A673 (cell line): ENCODE data around the gene PIGQ. TPM values are rescaled to one million over a fixed set of nuclear protein-coding genes. Genes with fewer than 3 reads are reported as not detected.

Experiments used
- BruUV-seq: library from RNA; stranded (reverse); fragments of 400-500 nt; replicated peaks from 2 replicates; lab custom pipeline; 2021; lab: Mats Ljungman, UMichigan
- CTCF ChIA-PET: fragments of 300-600 bp; sonication (Branson Sonifier 250); formaldehyde crosslinking; loops from one replicate; lab custom pipeline; 2022; ENCODE audit warnings: antibody characterized with exemption; lab: Charles Lee
- POLR2A ChIA-PET: fragments of 300-600 bp; sonication (Branson Sonifier 250); formaldehyde crosslinking; loops from one replicate; lab custom pipeline; 2022; ENCODE audit warnings: antibody characterized with exemption; ENCODE audit not compliant: low non-redundant PET; lab: Charles Lee
- DNase-seq: peaks from one replicate; pipeline ENCODE4 v3.0.0-alpha.2; 2015; ENCODE audit warnings: low spot score
- H3K27ac ChIP-seq: fragments of 200-600 bp; sonication (generic); 2 replicates; pipeline ENCODE4 v1.5.1; 2016; ENCODE audit warnings: mixed run types, low read depth, mild to moderate bottlenecking, mixed read lengths, antibody characterized with exemption, low read length; ENCODE audit not compliant: poor library complexity, severe bottlenecking
- H3K27me3 ChIP-seq: fragments of 200-600 bp; sonication (generic); replicated peaks from 2 replicates; pipeline ENCODE4 v1.6.1; 2017; ENCODE audit warnings: mixed run types, low read depth, mild to moderate bottlenecking, mixed read lengths, antibody characterized with exemption, low read length; ENCODE audit not compliant: insufficient read depth, poor library complexity
- H3K36me3 ChIP-seq: fragments of 200-600 bp; sonication (generic); 2 replicates; pipeline ENCODE4 v1.6.1; 2016; ENCODE audit warnings: mixed run types, mild to moderate bottlenecking, mixed read lengths, antibody characterized with exemption, low read length; ENCODE audit not compliant: insufficient read depth, poor library complexity, severe bottlenecking
- H3K4me1 ChIP-seq: fragments of 200-600 bp; sonication (generic); 2 replicates; pipeline ENCODE4 v1.6.1; 2017; ENCODE audit warnings: mixed run types, mild to moderate bottlenecking, mixed read lengths, antibody characterized with exemption, low read length; ENCODE audit not compliant: insufficient read depth, poor library complexity, severe bottlenecking
- H3K4me3 ChIP-seq: fragments of 200-600 bp; sonication (generic); 2 replicates; pipeline ENCODE4 v1.5.1; 2016; ENCODE audit warnings: low read depth, mixed run types, mild to moderate bottlenecking, mixed read lengths, low read length; ENCODE audit not compliant: poor library complexity, severe bottlenecking
- H3K9me3 ChIP-seq: fragments of 200-600 bp; sonication (generic); 2 replicates; pipeline ENCODE4 v1.6.1; 2016; ENCODE audit warnings: mixed run types, low read depth, mild to moderate bottlenecking, mixed read lengths, antibody characterized with exemption, low read length; ENCODE audit not compliant: poor library complexity, severe bottlenecking
- EZH2 ChIP-seq: fragments of 200-600 bp; sonication (generic); IDR thresholded peaks from 2 replicates; pipeline ENCODE4 v1.6.1; 2017; ENCODE audit warnings: borderline replicate concordance, low read depth, mild to moderate bottlenecking, mixed read lengths, antibody characterized with exemption, low read length; ENCODE audit not compliant: poor library complexity, severe bottlenecking
- intact Hi-C: fragments of 100-400 bp; cut with micrococcal nuclease; formaldehyde crosslinking; loops from one replicate; pipeline ENCODE4 v1.10.0; 2022; ENCODE audit not compliant: unreplicated experiment
- total RNA-seq: library from RNA; stranded (reverse); gene quantifications from 2 replicates; pipeline ENCODE4 v1.2.3, GENCODE V29; 2021
- TF ChIP-seq, protein P1 (sequence below): fragments of 300-800, 200-600 bp; sonication (generic); conservative IDR thresholded peaks from 2 replicates; pipeline ENCODE4 v1.5.1; 2017; ENCODE audit warnings: low read depth, mild to moderate bottlenecking, antibody characterized with exemption, low read length, moderate library complexity, mixed read lengths

PIGQ gene
- total RNA-seq, 1 experiment from 2014 or later = 59.4 TPM

- TF ChIP-seq, protein P1, sequence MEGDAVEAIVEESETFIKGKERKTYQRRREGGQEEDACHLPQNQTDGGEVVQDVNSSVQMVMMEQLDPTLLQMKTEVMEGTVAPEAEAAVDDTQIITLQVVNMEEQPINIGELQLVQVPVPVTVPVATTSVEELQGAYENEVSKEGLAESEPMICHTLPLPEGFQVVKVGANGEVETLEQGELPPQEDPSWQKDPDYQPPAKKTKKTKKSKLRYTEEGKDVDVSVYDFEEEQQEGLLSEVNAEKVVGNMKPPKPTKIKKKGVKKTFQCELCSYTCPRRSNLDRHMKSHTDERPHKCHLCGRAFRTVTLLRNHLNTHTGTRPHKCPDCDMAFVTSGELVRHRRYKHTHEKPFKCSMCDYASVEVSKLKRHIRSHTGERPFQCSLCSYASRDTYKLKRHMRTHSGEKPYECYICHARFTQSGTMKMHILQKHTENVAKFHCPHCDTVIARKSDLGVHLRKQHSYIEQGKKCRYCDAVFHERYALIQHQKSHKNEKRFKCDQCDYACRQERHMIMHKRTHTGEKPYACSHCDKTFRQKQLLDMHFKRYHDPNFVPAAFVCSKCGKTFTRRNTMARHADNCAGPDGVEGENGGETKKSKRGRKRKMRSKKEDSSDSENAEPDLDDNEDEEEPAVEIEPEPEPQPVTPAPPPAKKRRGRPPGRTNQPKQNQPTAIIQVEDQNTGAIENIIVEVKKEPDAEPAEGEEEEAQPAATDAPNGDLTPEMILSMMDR = no peak
- no peak for TF ChIP-seq EZH2
- no TSS peak for BruUV-seq
- POLR2A ChIA-PET = no interaction called here
- CTCF ChIA-PET = no interaction called here
- no peak for DNase-seq
- Histone ChIP-seq H3K4me1 (no peaks in the 10 kb centered on the region), H3K27ac (no peak overlapping the region), H3K4me3 (no peak overlapping the region), H3K9me3 (no peaks in the 10 kb centered on the region), H3K27me3 (peaks cover 45% of the 10 kb centered on the region), H3K36me3 (no peaks in the 10 kb centered on the region)
- intact Hi-C loops = no loop called here
These were observed 10.8 kb upstream of the PIGQ start for GRCh38 chr16:559021-559380.

DNA sequence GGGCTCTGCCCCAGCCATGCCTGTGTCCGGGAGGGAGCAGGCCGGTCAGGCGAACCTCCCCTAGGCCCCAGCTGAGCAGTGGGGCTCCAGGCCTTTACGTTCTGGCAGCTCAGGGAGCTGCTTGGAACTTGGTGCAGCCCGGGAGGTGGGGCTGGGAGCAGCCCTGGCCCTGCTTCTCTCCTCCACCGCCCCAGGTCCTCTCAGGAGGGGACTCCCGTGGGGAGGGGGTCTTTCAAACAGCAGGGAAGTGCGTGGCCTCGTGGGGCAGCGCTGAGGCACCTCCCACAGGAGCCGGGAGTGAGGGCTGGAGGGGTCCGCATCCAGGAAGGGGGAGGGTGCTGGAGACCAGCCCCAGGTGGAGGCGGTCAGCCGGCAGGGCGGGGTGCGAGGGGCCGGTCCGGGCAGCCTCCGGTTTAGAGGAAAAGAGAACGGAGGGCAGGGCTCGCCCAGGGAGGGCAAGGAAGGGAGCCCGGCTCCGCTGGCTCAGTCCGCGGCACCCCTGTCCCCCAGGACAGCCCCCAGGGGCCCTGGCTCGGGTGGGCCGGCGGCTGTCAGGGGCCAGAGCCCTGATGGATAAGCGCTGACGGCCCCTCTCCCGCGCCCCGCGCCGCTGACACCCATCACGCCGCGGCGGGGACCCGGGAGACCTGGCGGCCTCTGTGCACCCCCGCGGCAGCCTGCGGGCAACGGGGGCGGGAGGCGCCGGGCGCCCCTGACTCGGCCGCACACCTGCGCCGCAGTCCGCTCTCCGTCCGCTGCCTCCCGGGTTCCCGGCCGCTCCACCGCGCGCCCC is 10.2 kb upstream of the PIGQ start:
- intact Hi-C loops = no loop called here
- DNase-seq = no peak
- H3K36me3 ChIP-seq = no peaks in the 10 kb centered on the region
- no TSS peak for BruUV-seq
- H3K27me3 ChIP-seq = peaks cover 45% of the 10 kb centered on the region
- CTCF ChIA-PET = no interaction called here
- H3K9me3 ChIP-seq = no peaks in the 10 kb centered on the region
- no peak overlapping the region for H3K4me3 ChIP-seq
- POLR2A ChIA-PET = no interaction called here
- no peak overlapping the region for H3K27ac ChIP-seq
- no peaks in the 10 kb centered on the region for H3K4me1 ChIP-seq
- peak; percentile 91 for TF ChIP-seq EZH2
- TF ChIP-seq, protein P1 = no peak

DNA sequence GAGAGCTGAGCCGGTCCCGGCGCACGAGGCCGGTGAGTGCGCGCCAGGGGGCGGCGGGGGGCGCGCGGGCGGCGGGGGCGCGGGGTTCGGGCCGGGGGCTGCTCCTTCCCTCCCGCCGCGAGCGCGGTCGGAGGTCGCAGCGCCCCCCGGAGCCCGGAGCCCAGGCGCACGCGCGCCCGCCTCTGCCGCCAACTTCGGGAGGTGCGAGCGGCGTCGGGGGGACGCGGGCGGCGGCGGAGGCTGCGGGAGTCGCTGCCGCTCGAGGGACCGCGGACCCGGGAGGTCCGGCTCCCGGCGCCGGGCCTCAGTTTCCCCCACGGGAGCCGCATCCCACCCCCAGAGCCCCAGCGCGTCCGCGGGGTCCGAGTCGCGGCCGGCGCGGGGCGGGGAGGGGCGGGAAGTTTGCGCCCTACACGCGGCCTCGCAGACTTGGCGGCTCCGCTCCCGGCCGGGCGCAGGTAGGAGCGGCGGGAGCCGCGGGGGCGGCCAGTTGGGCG is 9.5 kb upstream of the PIGQ start, which contains the start of gene PRR35:
PRR35 (plus strand) TSS at position 191 of the 497 bp plus-strand sequence. CDS start 2,901 bp downstream, outside the sequence.
- CTCF ChIA-PET = no interaction called here
- intact Hi-C loops = no loop called here
- H3K9me3 ChIP-seq = no peaks in the 10 kb centered on the region
- no peaks in the 10 kb centered on the region for H3K4me1 ChIP-seq
- POLR2A ChIA-PET = no interaction called here
- BruUV-seq = no TSS peak
- peaks cover 45% of the 10 kb centered on the region for H3K27me3 ChIP-seq
- H3K27ac ChIP-seq = no peak within 1 kb of the TSS
- H3K4me3 ChIP-seq = no peak within 1 kb of the TSS
- H3K36me3 ChIP-seq = no peaks in the 10 kb centered on the region
- DNase-seq = no peak
- TF ChIP-seq EZH2 = no peak
- TF ChIP-seq, protein P1 = no peak
